Right lobe of liver (tissue), 6 donors: ENCODE data around the gene SPTBN4. TPM values are rescaled to one million over a fixed set of nuclear protein-coding genes. Genes with fewer than 3 reads are reported as not detected.

Source experiments
- ATAC-seq, 4 donors: fragments of 200-7000 bp; cut with Tn5 transposase; one replicate each; pipeline ENCODE4 v1.9.1; 2020; ENCODE audit warnings: mild to moderate bottlenecking in 4 of 4, moderate library complexity in 4 of 4
- DNase-seq, 3 donors: peaks; one replicate each; pipeline ENCODE4 v3.0.0-alpha.2; 2020
- H3K27ac ChIP-seq, 3 donors: fragments of 200-600 bp; one replicate each; pipeline ENCODE4 v1.8.0; 2022
- H3K27me3 ChIP-seq, 2 donors: fragments of 200-600 bp; one replicate each; pipeline ENCODE4 v1.8.0; 2022
- H3K36me3 ChIP-seq, 4 donors: fragments of 200-600 bp; sonication (generic) in 1 of 4; one replicate each; pipeline versions ENCODE4 v1.5.1 to v1.8.0; 2017 to 2022; ENCODE audit warnings: control low read depth in 1 of 4
- H3K4me1 ChIP-seq, 4 donors: fragments of 200-600 bp; sonication (generic) in 1 of 4; one replicate each; pipeline versions ENCODE4 v1.5.1 to v1.8.0; 2017 to 2022; ENCODE audit warnings: control low read depth in 1 of 4
- H3K4me3 ChIP-seq, 3 donors: fragments of 200-600 bp; one replicate each; pipeline ENCODE4 v1.8.0; 2022
- H3K9me3 ChIP-seq, 4 donors: fragments of 200-600 bp; sonication (generic) in 1 of 4; one replicate each; pipeline versions ENCODE4 v1.5.1 to v1.8.0; 2017 to 2022; ENCODE audit warnings: control low read depth in 1 of 4
- CTCF ChIP-seq, 4 donors: fragments of 200-600 bp in 3 of 4; fragments of 450-650 bp in 1 of 4; IDR thresholded peaks; one replicate each; pipeline versions ENCODE4 v1.5.1 to v1.8.0; 2016 to 2022; ENCODE audit warnings: antibody characterized with exemption in 4 of 4, mild to moderate bottlenecking in 2 of 4
- POLR2A ChIP-seq: fragments of 450-650 bp; IDR thresholded peaks from one replicate; pipeline ENCODE4 v1.6.1; 2017; ENCODE audit warnings: antibody characterized with exemption, mild to moderate bottlenecking
- WGBS: methylation state at CpG from one replicate; pipeline ENCODE4 v1.1.6; 2018; ENCODE audit warnings: low coverage, low lambda C conversion rate; ENCODE audit not compliant: insufficient coverage; ENCODE audit errors: missing lambda C conversion rate; 5-methylcytosine and 5-hydroxymethylcytosine counted together
- intact Hi-C, 2 donors: fragments of 100-400 bp; cut with DNase I; formaldehyde crosslinking; loops; one replicate each; pipeline versions ENCODE4 v1.11.2 to v1.14.1; 2022
- long read RNA-seq: library from polyadenylated mRNA; unstranded; transcript quantifications from one replicate; pipeline ENCODE4 v2.0.0, GENCODE V29; 2019
- total RNA-seq, 6 experiments: library from RNA; depleted of rRNA in 2 of 6; stranded (reverse); fragments of >200 nt in 2 of 6; fragmentation: NEBNext Ultra II Directional in 3 of 6; extraction: Animal tissue kit (Norgen Biotek cat#: 25700) in 3 of 6; gene quantifications; one replicate each; pipeline versions ENCODE4 v1.1.0 to v1.2.4, GENCODE V29; 2016 to 2023
- donor health status: DM: no; HTN: yes; CAD: no.
- donor health status: DM: no; HTN: no; CAD: no.
- donor health status: DM: no; HTN: no; CAD: no.
- donor health status: DM: no; HTN: yes; CAD: no.
- donor health status: DM: no; HTN: yes; CAD: no.

Gene SPTBN4
- 1 to 10 TPM in 1 of 6 experiments, under 1 TPM in 5; 0.44 to 1.6 (median 0.65) TPM for total RNA-seq
- long read RNA-seq, result 0 reads

- 83% methylated on average over 3 of the region's 87 CpGs for WGBS
- DNase-seq, result peak in 2 of 3 donors; percentile 28 to 56
- intact Hi-C loops, result no loop called here
Measured at GRCh38 chr19:40466985-40467734, at the start of gene SPTBN4. TSS of gene SPTBN4 (plus strand) at chr19:40467001. CDS start at chr19:40472622, 5,621 bp downstream.

GRCh38 chr19:40417643-40417981, 49.2 kb upstream of the SPTBN4 start:
- no peak for DNase-seq
- ATAC-seq, result no peak
- 77% methylated on average over 4 of the region's 4 CpGs for WGBS
- TF ChIP-seq POLR2A, result no peak
- TF ChIP-seq CTCF (IDR thresholded peaks at IDR 0.05), result no peak
- Histone ChIP-seq H3K9me3 (no peaks in the 10 kb centered on the region), H3K4me3 (no peak overlapping the region), H3K36me3 (peaks cover 0 to 5% (median 2%) of the 10 kb centered on the region in 4 donors), H3K27me3 (no peaks in the 10 kb centered on the region), H3K4me1 (peaks cover 0 to 9% (median 0%) of the 10 kb centered on the region in 4 donors), H3K27ac (peak overlapping the region; percentile 24 to 75 (median 57))
- intact Hi-C loops, result no loop called here

More at GRCh38 chr19:40466985-40467734, at the start of gene SPTBN4:
- no peak for ATAC-seq
- no peaks in the 10 kb centered on the region for H3K27me3 ChIP-seq
- H3K27ac ChIP-seq, result peak within 1 kb of the TSS in 1 of 3 donors; percentile 62
- H3K36me3 ChIP-seq, result no peaks in the 10 kb centered on the region
- no peak for TF ChIP-seq POLR2A
- no peak for TF ChIP-seq CTCF (IDR thresholded peaks at IDR 0.05)
- no peaks in the 10 kb centered on the region for H3K9me3 ChIP-seq
- peaks cover 0 to 30% (median 12%) of the 10 kb centered on the region in 4 donors for H3K4me1 ChIP-seq
- H3K4me3 ChIP-seq, result peak within 1 kb of the TSS; percentile 9 to 78 (median 45)

- 68% methylated on average over 3 of the region's 3 CpGs for WGBS
- no peaks in the 10 kb centered on the region for H3K9me3 ChIP-seq
- no peaks in the 10 kb centered on the region for H3K27me3 ChIP-seq
- H3K36me3 ChIP-seq, result peaks cover 0 to 9% (median 4%) of the 10 kb centered on the region in 4 donors
- peaks cover 0 to 9% (median 0%) of the 10 kb centered on the region in 4 donors for H3K4me1 ChIP-seq
- intact Hi-C loops, result no loop called here
- DNase-seq (no peak), ATAC-seq (no peak)
- peak overlapping the region in 1 of 3 donors; percentile 57 for H3K27ac ChIP-seq
- TF ChIP-seq CTCF (IDR thresholded peaks at IDR 0.05) (no peak), POLR2A (no peak)
- H3K4me3 ChIP-seq, result no peak overlapping the region
Measured at GRCh38 chr19:40418040-40418439, 48.8 kb upstream of the SPTBN4 start.

- H3K9me3 ChIP-seq, result no peaks in the 10 kb centered on the region
- no peaks in the 10 kb centered on the region for H3K27me3 ChIP-seq
- H3K36me3 ChIP-seq, result peaks cover 0 to 12% (median 4%) of the 10 kb centered on the region in 4 donors
- no peak overlapping the region for H3K4me3 ChIP-seq
- ATAC-seq (no peak), DNase-seq (no peak)
- whole genome bisulfite sequencing, result 60% methylated on average over 1 of the region's 5 CpGs
- H3K27ac ChIP-seq, result no peak overlapping the region
- intact Hi-C loops, result no loop called here
- TF ChIP-seq CTCF (IDR thresholded peaks at IDR 0.05), result no peak
- no peak for TF ChIP-seq POLR2A
- peaks cover 0 to 11% (median 0%) of the 10 kb centered on the region in 4 donors for H3K4me1 ChIP-seq
Measured at GRCh38 chr19:40419066-40419612, 47.7 kb upstream of the SPTBN4 start.
